GM12801 (cell line): ENCODE measurements around the gene DIAPH1.

Source experiments
- CTCF ChIP-seq: IDR thresholded peaks from one replicate; pipeline ENCODE4 v1.5.1; 2011; ENCODE audit warnings: control low read depth; ENCODE audit not compliant: insufficient read length; ENCODE audit errors: extremely low read depth

The DIAPH1 gene

DNA sequence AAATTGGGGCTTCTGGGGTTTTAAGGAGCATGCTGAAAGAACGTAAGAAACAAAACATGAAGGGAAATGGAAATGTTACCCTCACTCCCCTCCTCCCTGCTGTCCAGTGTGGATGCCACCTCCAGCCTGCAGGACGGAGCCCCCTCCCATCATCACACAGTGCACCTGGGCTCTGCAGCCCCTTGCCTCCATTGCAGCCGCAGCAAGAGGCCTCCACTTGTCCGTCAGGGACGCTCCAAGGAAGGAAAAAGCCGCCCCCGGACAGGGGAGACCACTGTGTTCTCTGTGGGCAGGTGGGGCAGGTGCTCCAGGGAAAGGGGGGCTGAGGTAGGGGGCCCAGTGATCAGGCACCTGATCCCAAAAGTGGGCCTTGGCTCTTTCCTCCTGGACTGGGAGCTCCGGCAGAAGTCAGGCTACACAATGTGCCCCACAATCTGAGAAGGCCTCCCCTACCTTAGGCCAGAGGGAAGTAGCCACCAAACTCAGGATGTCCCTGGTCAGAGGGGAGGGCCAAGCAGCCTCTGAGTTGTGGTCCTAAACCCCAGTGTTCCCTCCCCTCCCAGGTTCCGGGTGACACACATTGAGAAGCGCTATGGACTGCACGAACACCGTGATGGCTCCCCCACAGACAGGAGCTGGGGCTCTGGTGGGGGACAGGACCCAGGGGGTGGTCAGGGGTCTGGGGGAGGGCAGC lies 20.7 kb upstream of the DIAPH1 start:
- TF ChIP-seq CTCF, result no peak

GRCh38 chr5:141638771-141639170 lies 20.0 kb upstream of the DIAPH1 start:
- no peak for TF ChIP-seq CTCF

DNA sequence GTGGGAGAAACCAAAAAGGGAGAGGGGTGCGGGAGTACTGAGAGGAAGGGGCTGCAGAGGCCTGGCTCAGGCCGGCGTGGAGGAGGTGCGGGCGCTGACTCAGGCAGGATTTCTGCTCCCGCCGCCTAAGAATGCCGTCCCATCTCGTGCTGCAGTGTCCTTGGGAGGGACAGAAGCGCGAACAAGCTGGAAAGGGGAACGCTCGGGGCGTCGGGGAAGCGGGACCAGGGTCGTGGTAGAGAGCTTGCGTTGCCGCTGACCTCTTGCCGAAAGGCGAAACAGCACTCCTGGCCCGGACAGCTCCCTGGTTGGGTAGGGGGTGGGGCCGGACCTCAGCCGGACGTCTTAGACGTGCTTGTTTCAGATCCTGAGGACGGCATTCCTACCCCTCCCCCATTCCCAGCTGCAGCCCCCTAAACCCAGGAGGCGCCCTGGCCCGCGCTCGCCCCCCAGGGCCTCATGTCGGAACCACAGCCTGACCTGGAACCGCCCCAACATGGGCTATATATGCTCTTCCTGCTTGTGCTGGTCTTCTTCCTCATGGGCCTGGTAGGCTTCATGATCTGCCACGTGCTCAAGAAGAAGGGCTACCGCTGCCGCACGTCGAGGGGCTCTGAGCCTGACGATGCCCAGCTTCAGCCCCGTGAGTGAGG lies 19.1 kb upstream of the DIAPH1 start:
- no peak for TF ChIP-seq CTCF

DNA sequence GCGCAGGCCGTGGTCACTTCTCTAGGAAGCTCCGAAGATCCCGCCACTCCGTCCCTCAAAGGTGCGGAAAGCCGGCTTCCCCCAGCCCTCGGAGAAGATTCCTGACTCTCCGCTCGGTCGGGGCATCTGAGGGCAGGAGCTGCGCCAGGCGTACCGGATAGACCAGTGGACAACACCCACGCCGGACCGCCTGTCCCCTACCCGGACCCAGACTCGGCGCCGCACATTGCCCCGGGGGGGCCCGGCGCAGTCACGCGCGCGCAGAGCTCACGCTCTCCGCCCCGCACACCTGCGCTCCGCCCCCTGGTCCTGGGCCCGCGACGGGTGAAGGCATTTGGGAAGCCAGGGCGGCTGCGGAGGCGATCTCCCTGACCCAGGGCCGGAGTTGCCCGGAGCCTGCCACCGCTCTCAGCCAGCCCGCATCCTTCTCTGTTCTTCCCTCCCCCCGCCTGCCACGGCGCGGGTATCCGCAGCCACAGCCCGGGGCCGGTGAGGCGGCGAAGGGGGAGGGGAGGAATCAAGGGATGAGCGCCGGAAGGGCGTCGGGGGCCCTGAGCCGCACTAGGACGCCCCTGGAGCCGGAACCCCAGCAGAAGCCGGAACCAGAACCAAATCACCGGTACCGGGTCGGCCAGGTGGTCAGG lies 18.4 kb upstream of the DIAPH1 start:
- no peak for TF ChIP-seq CTCF

DNA sequence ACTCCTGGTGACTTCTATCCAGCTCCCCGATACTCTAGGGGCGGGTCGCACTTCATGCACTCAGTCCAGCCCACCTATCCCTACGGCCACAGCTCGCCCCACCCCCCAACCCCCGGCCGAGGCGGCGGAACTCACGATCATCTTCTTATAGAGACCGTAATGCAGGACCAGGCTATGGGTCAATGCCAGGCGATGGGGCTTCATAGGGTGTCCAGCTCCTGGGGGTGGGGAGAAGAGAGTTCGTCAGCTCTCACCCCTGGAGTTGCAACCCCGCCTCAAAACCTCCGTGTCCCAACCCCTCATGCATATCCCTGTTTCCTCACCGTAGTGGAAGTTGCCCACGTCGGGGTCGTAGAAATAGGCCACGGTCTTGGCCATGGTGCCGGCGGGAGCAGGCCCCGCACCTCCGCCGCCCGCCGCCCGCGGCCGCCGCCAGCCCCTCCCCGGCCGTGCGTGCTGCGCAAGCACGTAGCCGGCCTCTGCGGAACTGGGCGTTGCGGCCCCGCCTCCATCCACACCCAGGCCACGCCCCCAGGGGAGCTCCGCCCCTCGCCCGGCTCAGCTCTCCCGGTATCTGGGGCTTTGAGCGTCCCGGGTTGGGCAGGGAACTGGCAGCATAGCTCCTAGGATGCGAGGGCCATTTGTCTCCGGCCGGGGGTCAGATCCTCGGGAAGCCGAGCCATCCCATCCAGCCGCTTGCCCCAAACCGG lies 17.8 kb upstream of the DIAPH1 start, which contains the start of the genes HDAC3 and RELL2:
HDAC3 (minus strand) TSS at position 437 of the 710 bp plus-strand sequence; CDS start at position 378, 59 bp downstream.
RELL2 (plus strand) TSS at position 585 of the 710 bp plus-strand sequence. CDS start 1,229 bp downstream, outside the sequence.
- no peak for TF ChIP-seq CTCF

DNA sequence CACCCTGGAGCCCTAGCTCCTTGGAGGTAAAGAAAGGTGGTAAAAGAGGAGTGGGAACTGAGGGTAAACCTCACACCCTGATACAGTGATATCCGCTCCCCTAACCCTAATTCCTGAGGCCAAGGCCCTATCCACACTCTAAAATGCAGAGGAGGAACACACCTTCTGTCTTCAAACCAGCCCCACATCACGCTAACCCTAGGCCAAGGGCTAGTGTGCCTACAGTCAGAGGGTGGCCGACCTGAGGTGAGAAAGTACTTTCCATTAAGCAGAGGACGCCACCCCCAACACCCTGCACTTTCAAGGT lies 17.3 kb upstream of the DIAPH1 start:
- no peak for TF ChIP-seq CTCF

DNA sequence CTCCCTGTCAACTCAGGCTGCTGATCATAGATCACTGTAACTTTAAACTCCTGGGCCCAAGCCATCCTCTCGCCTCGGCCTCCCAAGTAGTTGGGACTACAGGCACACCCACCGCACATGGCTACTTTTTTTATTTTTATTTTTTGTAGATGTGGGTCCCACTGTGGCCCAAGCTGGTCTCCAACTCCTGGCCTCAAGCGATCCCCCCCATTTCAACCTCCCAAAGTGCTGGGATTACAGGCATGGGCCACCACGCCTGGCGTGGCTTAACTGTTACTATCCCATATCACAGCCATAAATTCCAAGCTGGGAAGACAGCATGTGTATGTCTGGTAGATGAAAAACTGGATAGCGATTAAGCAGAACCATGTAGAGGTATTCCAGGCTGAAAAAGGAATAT lies 16.8 kb upstream of the DIAPH1 start:
- TF ChIP-seq CTCF, result no peak
